HFFc6 (cell line): ENCODE data around the gene MTARC1. TPM values are rescaled to one million over a fixed set of nuclear protein-coding genes. Genes with fewer than 3 reads are reported as not detected.

Experiments
- DNase-seq: peaks from one replicate; pipeline ENCODE4 v3.0.0-alpha.2; 2018
- H3K27ac Mint-ChIP-seq: 2 replicates; pipeline ENCODE4 v1.8.0; 2020; ENCODE audit warnings: mild to moderate bottlenecking, mixed read lengths
- H3K27me3 Mint-ChIP-seq: 2 replicates; pipeline ENCODE4 v1.8.0; 2021; ENCODE audit warnings: mild to moderate bottlenecking, moderate library complexity, mixed read lengths; ENCODE audit not compliant: insufficient read depth
- H3K36me3 Mint-ChIP-seq: 2 replicates; pipeline ENCODE4 v1.8.0; 2021; ENCODE audit warnings: low read depth, mixed read lengths
- H3K4me1 Mint-ChIP-seq: 2 replicates; pipeline ENCODE4 v1.8.0; 2020; ENCODE audit warnings: low read depth, mixed read lengths
- H3K4me3 Mint-ChIP-seq: 2 replicates; pipeline ENCODE4 v1.8.0; 2020; ENCODE audit warnings: mild to moderate bottlenecking, moderate library complexity, mixed read lengths
- H3K9me3 Mint-ChIP-seq: 2 replicates; pipeline ENCODE4 v1.8.0; 2020; ENCODE audit warnings: mild to moderate bottlenecking, mixed read lengths
- total RNA-seq, 6 experiments: library from RNA; stranded (reverse); fragmentation: NEBNext Ultra II Directional; extraction: Animal tissue kit (Norgen Biotek cat#: 25700); gene quantifications; 2 replicates in 1 of 6; 3 replicates in 5 of 6; pipeline ENCODE4 v1.2.3, GENCODE V29; 2021
- TF ChIP-seq, protein P1 (sequence below): fragments of 200-600 bp; sonication (generic); IDR thresholded peaks from 2 replicates; pipeline ENCODE4 v1.5.0; 2021; ENCODE audit warnings: antibody characterized with exemption, mild to moderate bottlenecking

MTARC1 gene
- total RNA-seq, 6 experiments from 2014 or later = 1.1 to 1.9 (median 1.7) TPM

GRCh38 chr1:220797044-220797443 lies 10.3 kb downstream of the MTARC1 start:
- Mint-ChIP-seq H3K27ac (no peak overlapping the region), H3K4me1 (peaks cover 19% of the 10 kb centered on the region), H3K4me3 (no peak overlapping the region), H3K27me3 (peaks cover 2% of the 10 kb centered on the region; the same call in 1 of the 2 replicates), H3K36me3 (no peaks in the 10 kb centered on the region), H3K9me3 (no peaks in the 10 kb centered on the region)
- DNase-seq = no peak
- TF ChIP-seq, protein P1, sequence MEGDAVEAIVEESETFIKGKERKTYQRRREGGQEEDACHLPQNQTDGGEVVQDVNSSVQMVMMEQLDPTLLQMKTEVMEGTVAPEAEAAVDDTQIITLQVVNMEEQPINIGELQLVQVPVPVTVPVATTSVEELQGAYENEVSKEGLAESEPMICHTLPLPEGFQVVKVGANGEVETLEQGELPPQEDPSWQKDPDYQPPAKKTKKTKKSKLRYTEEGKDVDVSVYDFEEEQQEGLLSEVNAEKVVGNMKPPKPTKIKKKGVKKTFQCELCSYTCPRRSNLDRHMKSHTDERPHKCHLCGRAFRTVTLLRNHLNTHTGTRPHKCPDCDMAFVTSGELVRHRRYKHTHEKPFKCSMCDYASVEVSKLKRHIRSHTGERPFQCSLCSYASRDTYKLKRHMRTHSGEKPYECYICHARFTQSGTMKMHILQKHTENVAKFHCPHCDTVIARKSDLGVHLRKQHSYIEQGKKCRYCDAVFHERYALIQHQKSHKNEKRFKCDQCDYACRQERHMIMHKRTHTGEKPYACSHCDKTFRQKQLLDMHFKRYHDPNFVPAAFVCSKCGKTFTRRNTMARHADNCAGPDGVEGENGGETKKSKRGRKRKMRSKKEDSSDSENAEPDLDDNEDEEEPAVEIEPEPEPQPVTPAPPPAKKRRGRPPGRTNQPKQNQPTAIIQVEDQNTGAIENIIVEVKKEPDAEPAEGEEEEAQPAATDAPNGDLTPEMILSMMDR = no peak

GRCh38 chr1:220797553-220797952 lies 10.8 kb downstream of the MTARC1 start:
- peak; percentile 30 for DNase-seq
- peaks cover 19% of the 10 kb centered on the region for H3K4me1 Mint-ChIP-seq
- H3K27ac Mint-ChIP-seq = no peak overlapping the region
- H3K4me3 Mint-ChIP-seq = no peak overlapping the region
- no peaks in the 10 kb centered on the region for H3K36me3 Mint-ChIP-seq
- TF ChIP-seq, protein P1 = no peak
- H3K27me3 Mint-ChIP-seq = peaks cover 2% of the 10 kb centered on the region; the same call in 1 of the 2 replicates
- no peaks in the 10 kb centered on the region for H3K9me3 Mint-ChIP-seq

DNA sequence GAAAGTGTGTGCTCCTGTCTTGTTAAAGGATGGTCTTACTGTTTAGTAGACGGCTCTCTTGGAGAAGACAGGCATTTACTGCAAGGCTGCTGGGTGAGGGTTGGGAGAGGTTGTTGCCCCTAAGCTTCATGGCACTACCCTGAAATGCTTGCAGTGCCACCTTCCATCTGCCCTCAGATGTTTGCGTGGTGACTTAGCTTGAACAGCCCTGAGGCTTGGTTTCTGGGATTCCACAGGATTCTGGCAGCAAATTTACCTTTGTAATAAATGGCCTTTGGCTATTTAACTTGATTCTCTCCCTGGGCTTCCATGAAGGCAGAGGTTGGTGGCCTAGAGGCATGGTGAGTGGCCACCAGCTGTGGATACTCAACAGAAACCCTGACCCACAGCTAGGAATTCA lies 11.6 kb downstream of the MTARC1 start:
- Mint-ChIP-seq H3K4me3 (no peak overlapping the region), H3K9me3 (no peaks in the 10 kb centered on the region), H3K4me1 (peaks cover 19% of the 10 kb centered on the region), H3K27ac (no peak overlapping the region), H3K27me3 (peaks cover 2% of the 10 kb centered on the region; the same call in 1 of the 2 replicates), H3K36me3 (no peaks in the 10 kb centered on the region)
- TF ChIP-seq, protein P1 = no peak
- peak; percentile 9 for DNase-seq

DNA sequence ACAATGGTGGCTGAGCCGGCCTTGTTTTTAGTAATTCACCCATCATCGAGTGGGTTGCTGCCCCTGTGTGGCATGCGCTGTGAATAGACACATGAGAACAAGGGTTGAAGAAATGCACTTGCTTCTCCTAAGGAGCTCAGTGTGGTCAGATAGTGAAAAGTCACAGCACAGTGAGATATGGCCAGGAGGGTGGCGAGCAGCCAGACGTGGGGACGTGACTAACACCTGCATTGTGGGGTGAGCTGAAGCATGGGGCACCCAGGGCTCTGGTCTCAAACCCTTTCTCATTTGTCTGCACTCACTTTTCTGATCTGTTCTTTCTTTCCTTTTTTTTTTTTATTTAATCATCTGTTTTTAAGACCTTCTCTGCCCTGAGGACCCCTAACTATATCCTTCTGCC lies 13.5 kb downstream of the MTARC1 start:
- TF ChIP-seq, protein P1 = no peak
- no peak for DNase-seq
- H3K9me3 Mint-ChIP-seq = no peaks in the 10 kb centered on the region
- peaks cover 5% of the 10 kb centered on the region for H3K27me3 Mint-ChIP-seq
- no peaks in the 10 kb centered on the region for H3K36me3 Mint-ChIP-seq
- no peak overlapping the region for H3K27ac Mint-ChIP-seq
- H3K4me3 Mint-ChIP-seq = no peak overlapping the region
- H3K4me1 Mint-ChIP-seq = peaks cover 19% of the 10 kb centered on the region

DNA sequence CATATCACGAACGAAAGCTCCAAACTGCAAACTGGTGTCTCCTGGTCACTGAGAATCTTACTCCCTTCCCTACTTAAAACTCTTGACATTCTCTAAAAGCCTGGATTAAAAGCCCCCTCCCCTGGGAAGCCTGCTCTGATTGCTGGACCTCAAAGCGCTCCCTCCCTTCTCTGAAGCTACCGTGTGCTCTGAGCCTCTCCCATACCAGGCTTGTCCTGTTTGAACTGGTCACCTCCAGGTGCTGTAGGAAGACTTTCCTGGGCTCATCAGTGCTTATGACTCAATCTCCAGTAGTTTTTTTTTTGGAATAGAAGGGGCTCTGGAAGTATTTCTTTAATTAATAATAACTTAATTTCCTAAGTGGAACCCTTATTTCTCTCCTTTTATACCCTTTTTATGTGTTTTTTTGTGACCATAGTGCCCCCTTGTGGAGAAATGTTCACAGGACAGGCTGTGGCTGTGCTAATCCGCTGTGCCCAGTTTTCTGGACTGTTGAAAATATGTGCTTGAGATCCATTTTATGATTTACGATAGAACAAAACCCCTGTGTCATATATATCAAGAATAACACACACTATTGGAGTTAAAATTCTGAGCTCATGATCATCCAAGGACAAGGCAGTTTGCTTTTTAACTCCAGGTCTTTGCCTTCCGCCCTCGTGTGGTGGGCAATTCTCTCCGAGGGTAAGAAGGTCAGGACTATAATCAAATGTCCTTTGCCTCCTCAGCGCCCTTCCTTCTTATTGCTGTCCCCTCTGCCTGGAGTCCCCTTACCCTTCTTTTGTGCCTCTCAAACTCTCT lies 16.9 kb downstream of the MTARC1 start:
- DNase-seq = peak; percentile 41
- Mint-ChIP-seq H3K27me3 (peaks cover 5% of the 10 kb centered on the region), H3K4me3 (no peak overlapping the region), H3K9me3 (no peaks in the 10 kb centered on the region), H3K27ac (no peak overlapping the region), H3K36me3 (no peaks in the 10 kb centered on the region), H3K4me1 (peaks cover 2% of the 10 kb centered on the region; the same call in 1 of the 2 replicates)
- TF ChIP-seq, protein P1 = peak; percentile 93
